CD4-positive, alpha-beta T cell treated with Interleukin-4 for 4 hours (primary cell): ENCODE data around the gene TNFRSF1B.

ENCODE experiments used
- DNase-seq: peaks from one replicate; pipeline ENCODE4 v3.0.0-alpha.2; 2020

Gene TNFRSF1B

DNA sequence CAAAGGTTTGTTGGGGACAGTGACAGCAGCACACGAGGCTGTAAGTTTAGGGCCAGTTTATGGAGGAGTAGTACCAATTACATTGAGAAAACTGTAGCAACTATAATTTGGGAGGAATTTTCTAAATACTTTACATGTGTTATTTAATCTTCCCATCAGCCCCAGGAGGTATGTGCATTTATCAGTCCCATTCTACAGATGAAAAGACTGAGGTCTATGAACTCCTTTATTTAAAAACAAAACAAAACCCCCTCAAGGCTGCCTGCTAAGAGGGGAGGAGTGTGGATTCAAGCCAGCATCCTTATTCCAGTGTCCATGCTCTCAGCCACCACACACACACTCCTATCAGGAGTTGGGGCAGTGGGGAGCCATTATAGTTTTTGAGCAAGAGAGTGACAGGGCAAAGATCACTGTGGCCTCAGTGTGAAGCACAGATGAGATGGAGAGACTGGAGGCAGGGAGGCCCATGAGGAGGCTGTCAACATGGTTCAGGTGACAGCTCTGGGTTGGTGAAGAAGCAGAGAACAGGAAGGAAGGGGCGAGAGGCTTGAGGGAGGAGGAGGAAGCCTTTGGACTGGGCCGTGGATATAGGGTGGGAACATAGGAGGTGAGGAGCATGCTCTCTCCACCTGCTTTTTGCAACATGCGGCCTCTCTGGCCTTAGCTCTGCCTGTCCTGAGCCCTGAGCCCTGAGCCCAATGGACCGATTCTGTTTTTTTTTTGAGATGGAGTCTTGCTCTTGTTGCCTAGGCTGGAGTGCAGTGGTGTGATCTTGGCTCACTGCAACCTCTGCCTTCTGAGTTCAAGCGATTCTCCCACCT is 9.7 kb downstream of the TNFRSF1B start:
- DNase-seq: no peak

DNA sequence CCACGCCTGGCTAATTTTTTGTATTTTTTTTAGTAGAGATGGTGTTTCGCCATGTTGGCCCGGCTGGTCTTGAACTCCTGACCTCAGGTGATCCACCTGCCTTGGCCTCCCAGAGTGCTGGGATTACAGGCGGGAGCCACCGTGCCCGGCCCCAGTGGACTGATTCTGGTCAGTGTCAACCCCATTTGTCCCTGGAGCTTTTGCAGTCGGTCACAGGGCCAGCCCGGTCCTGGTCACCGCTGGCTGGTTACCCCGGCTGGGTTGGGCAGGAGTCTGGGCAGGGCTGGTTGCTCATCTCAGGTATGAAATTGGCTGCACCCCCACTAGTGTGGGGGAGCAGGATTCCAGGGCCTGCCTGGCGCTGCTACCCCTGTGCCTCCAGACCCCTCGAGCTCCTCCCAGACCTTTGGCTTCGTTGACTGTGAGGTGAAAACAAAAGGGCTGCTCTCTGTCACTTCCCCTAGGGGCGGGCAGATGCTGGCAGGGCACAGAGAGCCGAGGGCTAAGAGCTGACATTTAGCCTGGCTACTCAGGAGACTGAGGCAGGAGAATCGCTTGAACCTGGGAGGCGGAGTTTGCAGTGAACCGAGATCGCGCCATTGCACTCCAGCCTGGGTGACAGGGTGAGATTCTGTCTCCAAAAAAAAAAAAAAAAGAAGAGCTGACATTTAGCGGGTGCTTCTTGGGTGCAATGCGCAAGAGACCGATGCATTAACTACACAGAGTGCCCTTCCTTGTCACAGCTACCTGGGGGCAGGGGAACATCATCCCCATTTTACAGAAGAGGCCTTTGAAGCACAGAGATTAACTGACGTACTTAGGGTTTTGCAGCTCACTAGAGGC is 10.6 kb downstream of the TNFRSF1B start:
- DNase-seq: no peak

DNA sequence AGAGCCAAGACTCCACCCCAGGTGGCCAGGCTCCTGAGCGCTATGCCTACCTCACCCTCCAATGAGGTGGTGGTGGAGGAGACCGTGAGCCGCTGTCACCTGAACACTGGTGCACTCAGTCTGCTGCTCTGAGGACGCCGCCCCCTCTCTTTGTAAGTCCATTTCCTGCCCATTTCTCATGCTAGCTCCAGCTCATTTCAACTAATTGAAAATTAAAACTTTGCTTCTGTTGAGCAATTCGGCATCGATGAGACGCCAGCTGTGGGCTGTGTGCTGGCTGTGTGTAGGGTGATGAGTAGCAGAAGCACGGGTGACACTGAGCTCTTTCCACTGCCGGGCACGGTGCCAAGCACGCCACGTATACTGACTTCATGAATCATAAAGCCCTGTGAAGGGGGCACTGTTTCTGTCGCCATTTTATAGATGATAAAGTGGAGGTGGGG is 11.2 kb downstream of the TNFRSF1B start:
- peak; percentile 97 for DNase-seq

DNA sequence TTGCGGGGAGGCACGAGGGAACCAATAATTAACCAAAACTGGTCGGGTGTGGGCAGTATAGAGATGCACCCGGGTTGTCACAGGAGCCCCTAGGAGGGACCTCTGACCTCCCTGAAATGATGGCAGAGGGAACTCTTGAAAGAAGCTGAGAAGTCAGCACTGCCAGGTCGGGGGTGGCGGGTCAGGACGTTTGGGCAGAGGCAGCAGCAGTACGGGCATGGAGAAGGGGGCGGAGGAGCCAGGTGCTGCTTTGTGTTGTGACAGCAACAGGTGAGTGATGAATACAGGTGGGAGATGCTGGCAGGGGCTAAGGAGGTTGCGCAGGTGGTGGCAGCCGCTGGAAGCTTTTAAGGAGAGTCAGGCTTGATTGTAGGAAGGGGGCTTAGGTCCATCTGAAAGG is 11.7 kb downstream of the TNFRSF1B start:
- DNase-seq: no peak

DNA sequence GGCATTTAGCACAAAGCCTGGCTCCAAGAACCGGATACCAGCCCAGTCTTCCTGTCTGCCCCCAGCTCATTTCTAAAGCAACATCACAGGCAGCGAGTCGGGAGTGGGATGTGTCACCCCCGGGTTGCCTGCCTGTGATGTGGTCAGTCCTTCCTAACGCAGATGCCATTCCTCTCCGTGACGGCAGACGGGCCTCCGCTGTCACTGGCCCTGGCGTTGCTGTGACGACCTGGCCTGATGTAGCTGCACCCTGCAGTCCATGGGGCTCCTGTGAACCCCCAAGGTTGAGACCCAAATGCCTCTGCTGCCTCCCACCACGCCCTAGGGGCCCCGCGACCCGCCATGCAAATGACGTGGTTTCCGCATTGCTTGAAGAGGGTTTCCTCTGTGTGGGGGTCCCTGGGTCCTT is 12.3 kb downstream of the TNFRSF1B start:
- DNase-seq: peak; percentile 88

DNA sequence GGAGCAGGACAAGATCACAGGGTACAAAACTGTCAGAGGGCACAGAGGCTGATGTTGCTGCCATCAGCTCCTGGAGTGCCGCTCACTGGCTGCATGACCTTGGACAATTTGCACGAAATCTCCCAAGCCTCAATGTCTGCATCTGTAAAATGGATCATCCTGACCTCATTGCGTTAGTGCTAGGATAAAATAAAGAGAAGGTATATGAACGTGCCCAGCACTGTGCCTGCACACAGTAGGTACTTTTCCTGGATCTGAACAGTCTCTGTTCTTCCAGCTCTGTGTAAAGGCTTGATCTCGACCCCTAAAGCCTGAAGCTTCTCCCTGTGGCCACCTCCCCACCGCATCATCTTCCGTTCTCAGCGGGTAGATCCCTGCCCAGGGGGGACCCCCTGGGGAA is 12.9 kb downstream of the TNFRSF1B start:
- DNase-seq: no peak

DNA sequence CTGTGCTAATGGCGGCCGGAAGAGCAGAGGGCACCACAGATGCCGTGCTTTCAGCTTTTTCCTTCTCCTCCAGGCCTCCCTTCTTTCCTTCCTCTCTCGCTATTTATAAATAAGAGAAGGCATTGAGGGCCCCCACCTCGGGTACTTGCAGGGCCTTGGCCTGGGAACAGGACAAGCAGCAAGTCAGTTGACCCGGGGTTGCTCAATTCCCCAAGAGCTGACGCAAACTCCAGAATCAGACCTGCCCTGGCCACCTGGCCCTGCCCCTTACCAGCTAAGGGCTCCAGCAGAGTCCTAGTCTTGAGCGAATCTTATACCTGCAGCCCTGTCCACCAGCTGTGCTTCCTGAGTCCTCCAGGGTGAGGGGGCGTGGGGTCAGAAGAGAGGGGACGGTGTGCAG is 13.5 kb downstream of the TNFRSF1B start:
- DNase-seq: no peak

DNA sequence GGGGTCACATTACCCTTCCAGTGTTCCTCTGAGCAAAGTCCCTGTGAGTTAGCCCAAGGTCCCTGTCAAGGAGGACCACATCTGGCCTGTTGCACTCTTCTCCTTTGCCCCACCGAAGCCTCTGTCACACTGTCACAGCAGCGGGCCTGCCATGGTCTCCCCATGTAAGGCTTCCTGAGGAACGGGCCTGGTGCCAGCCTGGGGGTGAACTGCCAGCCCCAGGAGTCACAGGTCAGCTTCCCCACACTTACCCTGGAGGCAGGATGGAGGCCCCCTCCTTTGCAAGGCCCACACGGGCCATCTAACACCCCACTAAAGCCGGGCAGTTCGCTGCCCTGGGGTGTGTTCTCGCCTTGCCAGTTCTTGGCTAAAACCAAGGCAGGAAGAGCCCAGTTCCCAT is 14.1 kb downstream of the TNFRSF1B start:
- DNase-seq: no peak

DNA sequence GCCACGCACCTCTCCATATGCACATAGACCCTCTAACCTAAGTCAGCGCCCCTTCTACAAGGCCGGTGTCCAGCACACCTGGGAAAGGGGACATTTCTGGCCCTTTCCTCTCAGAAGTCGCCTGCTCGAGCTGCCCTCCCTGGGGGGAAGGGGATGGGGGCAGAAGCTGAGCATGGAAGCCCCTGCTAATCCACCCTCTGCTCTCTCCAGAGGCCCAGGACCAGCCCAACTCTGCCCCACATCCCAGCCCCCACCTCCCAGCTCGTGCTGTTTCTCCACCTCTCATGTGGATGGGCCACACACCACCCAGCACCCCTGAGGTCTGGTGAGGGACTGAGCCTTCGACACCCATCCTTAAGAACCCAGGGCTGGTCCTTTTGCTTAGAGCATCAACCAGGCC is 14.8 kb downstream of the TNFRSF1B start:
- DNase-seq: no peak

DNA sequence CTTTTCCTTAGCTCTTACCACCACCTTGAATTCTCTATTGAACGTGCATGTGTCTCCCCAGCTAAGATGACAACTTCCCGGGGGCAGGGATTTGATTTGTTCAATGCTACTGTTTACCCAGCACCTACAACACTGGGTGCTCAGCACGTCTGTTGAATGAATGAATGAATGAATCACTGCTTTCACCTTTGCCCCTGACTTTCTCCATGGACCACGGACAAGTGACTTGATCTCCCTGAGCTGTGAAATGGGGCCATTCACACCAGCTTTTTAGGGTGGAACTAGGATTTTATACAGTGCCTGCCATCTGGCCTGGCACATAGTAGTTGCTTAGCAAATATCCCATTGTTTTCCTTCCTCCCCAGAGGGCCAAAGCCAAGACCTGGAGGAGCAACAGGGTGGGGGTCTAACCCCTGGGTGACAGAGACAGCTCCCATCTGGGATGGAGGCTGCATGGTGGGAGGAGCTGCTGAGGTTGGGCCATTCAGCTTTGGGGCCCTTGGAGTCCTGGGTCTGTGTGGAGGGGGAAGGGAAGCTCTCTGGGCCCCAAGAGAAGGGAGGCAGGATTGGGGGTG is 15.7 kb downstream of the TNFRSF1B start:
- no peak for DNase-seq

DNA sequence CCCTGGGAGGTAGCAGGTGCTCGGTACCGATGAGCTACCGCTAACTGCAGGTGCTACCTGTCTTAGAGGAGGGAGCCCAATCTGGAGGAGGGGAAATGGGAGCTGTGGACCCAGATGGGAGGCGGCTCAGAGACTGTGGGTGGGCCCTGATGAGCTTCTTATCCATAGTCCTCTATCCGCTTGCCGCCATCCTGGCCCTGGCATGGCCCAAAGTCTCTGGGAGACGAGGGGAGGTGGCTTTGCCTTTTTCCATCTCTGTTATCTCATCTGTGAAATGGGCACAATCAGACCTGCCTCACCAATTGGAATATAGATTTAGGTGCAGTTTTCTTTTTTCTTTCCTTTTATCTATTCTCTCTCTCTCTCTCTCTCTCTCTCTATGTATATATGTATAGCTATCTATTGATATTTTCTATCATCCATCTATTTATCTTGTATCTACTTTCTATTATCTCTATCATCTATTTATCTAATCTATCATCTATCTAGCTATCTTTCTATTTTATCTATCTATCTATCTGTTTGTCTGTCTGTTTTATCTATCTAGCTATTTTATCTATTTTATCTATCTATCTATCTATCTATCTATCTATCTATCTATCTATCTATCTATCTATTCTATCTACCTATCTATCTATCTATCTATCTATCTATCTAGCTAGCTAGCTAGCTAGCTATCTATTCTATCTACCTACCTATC is 16.5 kb downstream of the TNFRSF1B start:
- no peak for DNase-seq

DNA sequence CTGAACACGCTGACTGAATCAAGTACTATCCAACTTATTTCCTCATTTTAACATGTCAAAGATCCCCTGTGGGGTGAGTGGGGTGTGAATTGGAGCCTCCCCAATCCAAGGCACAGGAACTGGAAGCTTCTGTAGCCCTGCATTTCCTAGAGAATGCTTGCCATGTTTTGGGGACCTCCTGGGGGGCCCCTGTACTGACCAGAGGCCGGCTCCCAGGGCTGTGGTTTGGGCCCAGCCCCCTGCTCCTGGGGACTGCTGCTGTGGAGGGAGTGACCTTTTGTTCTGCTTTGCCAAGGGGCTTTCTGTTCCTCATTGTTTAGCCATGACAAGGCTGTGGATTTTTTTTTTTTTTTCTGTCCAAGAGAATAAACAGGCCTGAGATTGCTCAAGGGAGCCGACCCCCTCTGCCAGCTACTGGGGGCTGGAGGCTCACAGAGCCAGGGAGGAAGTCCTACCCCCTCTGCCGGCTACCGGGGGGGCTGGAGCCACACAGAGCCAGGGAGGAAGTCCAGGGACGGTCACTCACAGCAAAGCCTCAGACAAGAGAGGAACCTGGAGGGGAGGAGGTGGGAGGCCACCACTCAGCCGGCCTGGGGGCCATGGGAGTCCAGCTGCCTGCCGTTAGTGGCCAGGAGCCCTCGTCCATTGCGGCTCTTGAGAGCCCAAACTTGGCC is 17.4 kb downstream of the TNFRSF1B start:
- no peak for DNase-seq

DNA sequence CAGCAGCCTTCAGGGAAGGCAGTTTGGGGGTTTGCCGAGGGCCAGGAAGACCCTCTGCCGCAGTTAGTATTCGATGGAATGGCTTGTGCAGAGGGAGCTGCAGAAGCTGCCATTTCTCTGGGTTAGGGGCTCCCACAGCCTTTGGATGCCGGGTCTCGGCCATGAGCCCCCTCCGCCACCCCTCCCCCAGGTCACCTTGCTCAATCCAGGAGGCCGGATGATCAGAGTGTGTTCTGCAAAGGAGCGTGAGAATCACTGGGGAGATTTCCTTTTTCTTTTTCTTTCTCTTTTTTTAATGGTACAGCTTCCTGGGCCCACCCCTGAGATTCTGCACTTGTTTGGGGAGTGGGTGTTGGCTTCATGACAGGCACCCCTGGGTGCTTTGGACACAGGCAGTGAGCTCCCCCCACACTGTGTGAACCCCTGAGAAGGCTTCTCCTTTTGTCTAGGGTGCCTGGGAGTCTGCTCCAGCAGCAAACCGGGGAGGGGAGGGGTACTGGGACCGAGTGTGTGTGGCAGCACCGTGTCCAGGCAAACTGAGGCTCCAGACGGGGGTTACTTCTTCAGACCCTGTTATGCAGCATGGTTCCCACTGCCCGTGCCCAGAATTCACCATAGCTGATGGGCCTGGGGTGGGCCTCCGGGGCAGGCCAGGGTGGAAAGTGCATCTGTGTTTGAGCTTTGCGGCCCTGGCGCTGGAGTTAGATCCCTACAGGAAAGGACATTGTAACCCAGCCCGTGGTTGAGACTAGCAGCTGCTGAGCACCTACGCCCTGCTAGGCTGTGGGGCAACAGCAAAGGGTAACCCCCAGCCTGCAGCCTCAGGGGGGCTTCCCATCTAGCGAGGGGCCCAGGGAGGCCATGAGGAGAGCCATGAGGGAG is 18.5 kb downstream of the TNFRSF1B start:
- DNase-seq: no peak

DNA sequence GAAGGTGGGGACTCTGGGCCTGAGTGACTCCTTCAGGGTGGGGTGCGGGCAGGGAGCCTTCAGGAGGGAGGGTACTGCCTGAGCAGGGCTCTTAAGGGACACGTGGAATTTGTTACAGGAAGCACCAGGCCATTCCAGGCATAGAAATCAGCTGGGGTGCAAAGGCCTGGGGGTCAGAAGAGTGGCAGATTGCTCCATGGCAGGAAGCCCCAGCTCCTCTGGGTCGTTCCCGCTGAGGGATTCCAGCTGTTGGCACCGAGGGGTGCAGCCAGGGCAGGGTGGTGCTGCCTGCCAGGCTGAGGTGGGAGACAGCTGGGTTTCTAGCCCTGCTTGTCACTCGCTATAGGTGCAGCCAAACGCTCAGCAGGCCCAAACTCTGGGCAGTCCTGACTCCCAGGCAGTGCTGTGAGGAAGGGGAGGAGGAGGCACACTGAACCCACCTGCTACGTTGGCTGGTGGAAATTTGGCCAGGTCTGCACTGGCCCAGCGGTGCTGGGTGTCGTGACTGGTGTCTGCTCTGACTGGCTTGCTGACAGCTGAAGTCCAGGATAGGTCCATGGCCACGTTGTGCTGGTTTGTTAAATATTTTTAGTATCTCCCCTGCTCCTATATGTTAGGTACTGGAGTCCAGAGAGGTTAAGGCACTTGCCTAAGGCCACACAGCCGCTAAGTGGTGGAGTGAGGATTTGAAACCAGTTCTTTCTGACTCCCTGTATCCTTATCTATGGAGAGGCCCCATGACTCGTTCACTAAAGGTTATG is 19.3 kb downstream of the TNFRSF1B start:
- no peak for DNase-seq

DNA sequence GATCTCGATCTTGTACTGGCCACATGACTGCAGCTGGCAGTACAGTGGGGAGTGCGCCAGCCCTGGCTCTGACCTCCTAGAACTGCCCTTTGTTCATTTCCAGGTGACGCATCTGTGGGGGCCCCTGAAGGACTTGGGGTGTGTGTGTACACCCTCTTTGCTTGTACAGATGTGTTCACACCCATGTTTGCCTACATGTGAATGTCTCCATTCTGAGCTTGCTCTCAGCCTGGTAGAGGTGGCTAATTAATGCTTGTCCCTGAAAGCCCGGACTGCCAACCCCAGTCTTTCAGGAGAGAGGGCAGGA is 19.8 kb downstream of the TNFRSF1B start:
- DNase-seq: no peak

DNA sequence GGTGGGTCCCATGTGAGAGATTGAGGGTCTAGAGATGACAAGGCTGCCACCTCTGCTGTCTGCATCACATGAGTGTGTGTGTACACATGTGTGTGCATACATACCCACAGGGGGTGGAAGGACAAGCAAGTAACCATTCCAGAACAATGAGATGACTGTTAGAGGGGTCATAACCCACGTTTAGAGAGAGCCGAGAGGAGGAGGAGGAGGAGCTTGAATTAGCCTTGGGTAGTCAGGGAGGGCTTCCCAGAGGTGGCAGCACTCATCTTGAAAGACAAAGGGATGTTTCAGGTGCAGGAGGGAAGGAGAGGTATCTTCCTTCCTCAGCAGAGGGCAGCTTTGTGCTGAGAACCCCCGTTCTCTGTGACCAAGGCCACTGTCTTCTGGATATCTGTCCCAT is 21.3 kb downstream of the TNFRSF1B start:
- no peak for DNase-seq

DNA sequence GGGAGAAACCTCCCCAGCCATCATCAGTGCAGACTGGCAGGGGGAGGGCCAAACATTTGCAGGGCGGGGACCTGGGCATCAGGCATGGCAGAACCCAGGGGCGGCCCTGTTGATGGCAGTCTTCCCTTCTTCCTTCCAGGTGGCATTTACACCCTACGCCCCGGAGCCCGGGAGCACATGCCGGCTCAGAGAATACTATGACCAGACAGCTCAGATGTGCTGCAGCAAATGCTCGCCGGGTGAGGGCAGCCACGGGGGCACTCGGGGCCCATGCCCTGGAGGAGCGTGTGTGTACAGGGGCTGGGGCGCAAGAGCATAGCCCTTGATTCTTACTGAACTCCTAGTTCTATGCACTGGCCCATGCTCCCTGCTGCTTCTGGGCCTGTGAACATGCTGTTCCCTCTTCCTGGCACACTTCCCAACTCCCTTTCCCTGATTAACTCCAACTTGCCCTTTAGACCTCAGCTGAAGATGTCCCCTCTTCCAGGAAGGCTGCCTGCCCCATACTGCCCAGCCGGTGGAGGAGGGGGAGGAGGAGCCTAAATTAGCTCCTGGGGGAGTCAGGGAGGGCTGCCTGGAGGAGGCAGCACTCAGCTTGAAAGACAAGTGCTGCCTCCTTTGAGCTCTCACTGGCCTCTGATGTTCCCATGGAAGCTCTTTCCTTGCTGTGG is 22.0 kb downstream of the TNFRSF1B start:
- DNase-seq: no peak

DNA sequence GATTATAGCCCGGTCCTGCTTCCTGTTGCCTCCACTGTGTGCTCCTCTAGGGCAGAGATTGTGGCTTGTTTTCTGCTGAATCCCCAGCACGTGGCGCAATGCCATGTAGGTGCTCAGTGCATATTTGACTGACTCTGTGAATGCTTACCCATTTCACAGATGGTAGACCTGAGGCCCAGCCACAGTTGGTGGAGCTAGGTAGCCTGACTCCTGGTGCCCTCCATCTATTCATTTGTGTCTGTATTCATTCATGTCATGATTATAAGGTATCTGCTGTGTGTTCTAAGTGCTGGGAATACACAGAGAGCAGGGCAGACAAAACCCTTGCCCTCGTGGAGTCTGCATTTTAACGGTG is 22.5 kb downstream of the TNFRSF1B start:
- DNase-seq: no peak

DNA sequence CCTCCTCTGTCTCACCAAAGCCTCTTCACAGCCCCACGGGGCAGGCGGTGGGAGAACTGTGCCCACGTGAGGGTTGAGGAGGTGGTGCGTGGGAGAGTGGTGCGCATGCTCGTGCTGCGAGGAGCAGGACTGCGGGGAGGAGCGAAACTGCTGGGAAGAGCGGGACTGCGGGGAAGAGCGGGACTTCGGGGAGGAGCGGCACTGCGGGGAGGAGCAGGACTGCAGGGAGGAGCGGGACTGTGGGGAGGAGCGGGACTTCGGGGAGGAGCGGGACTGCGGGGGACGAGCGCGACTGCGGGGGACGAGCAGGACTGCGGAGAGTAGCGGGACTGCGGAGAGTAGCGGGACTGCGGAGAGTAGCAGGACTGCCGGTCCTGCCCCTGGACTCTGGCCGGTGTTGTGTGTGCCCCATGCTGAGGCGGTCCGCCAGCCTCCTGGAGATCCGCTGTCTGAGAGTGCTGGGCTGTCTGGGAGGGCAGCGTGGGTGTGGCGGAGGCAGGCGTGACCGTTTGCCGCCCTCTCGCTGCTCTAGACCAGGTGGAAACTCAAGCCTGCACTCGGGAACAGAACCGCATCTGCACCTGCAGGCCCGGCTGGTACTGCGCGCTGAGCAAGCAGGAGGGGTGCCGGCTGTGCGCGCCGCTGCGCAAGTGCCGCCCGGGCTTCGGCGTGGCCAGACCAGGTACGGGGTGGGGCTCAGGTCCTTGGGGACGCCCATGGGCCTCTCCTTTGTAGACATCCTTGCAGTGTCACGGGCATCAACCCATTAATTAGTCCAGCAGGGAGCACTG is 24.6 kb downstream of the TNFRSF1B start:
- no peak for DNase-seq
